Motor neuron (in vitro differentiated cells): ENCODE measurements around the gene FFAR1. TPM values are rescaled to one million over a fixed set of nuclear protein-coding genes. Genes with fewer than 3 reads are reported as not detected.

ENCODE experiments used
- ATAC-seq, 8 experiments: fragments of 200-7000 bp; cut with Tn5 transposase; replicated peaks in 6 of 8; 2 replicates each; pipeline ENCODE4 v1.8.0; 2021; ENCODE audit warnings: mild to moderate bottlenecking in 8 of 8, moderate library complexity in 8 of 8
- H3K27ac ChIP-seq, 2 donors: fragments of 250-450 bp; sonication (Bioruptor Pico); 2 replicates each; pipeline ENCODE4 v1.9.0; 2021; ENCODE audit warnings: antibody characterized with exemption in 2 of 2, mild to moderate bottlenecking in 2 of 2, moderate library complexity in 1 of 2
- H3K4me1 ChIP-seq, 2 donors: fragments of 250-450 bp; sonication (Bioruptor Pico); replicated peaks in 1 of 2; 2 replicates each; pipeline ENCODE4 v1.6.1; 2021; ENCODE audit warnings: antibody characterized with exemption in 2 of 2, mild to moderate bottlenecking in 2 of 2, moderate library complexity in 1 of 2
- H3K4me3 ChIP-seq, 5 donors: fragments of 250-450 bp; sonication (Bioruptor Pico); 2 replicates each; pipeline ENCODE4 v1.9.0; 2021; ENCODE audit warnings: antibody characterized with exemption in 5 of 5, mild to moderate bottlenecking in 5 of 5, moderate library complexity in 4 of 5
- WGBS, 10 experiments: fragments of 450-650 bp; shearing (Covaris generic); methylation state at CpG; one replicate each; pipeline ENCODE4 v1.0.0; 2022; 5-methylcytosine and 5-hydroxymethylcytosine counted together
- in situ Hi-C, 9 experiments: fragments of 400-800 bp; cut with MboI; loops; one replicate each; pipeline ENCODE4 v1.15.0; 2021; ENCODE audit warnings: low sequenced_read_pairs in 9 of 9, low pct_unique_long_range_greater_than_20kb in 2 of 9; ENCODE audit not compliant: unreplicated experiment in 9 of 9
- total RNA-seq, 8 experiments: library from RNA; unstranded; fragments of 300-600 nt; gene quantifications; 2 replicates each; pipeline versions ENCODE4 v1.2.3 to v1.2.4, GENCODE V29; 2022

Gene FFAR1
- total RNA-seq: under 1 TPM in 4 of 8 experiments, not detected in 4; 0.08 to 0.43 (median 0.10) TPM

DNA sequence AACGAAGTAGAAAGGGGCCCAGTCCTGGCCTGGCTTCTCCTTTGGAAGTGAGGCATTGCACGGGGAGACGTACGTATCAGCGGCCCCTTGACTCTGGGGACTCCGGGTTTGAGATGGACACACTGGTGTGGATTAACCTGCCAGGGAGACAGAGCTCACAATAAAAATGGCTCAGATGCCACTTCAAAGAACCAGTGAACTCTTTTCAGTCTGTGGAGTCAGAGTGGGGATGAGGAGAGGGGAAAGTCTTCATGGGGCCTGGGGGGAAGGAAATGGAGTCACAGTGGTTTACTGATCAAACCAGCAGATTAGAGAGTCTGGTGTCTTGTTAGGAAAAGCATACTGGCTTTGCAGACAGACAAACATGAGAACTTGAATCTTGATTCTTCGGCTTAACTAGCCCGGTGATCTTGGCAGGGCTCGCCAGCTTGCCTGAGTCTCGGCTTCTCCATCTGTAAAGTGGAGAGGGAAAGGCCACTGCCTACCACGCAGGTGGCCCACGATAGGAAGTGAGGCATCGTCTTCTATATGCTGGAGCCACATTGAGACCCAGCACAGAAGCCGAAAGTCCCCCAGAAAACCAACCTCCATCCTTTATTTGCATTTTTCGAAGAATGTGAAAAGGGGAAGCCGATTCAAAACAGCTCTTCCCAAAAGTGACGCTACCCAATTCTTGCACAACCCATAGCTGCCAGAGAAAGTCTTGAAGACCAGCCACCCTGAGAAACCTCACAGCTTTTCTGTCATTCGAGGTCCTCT, at the start of gene FFAR1:
Gene FFAR1, plus strand, starts transcription at position 732 of the 759 bp plus-strand sequence. CDS start 3,650 bp downstream, outside the sequence.
- WGBS, 10 experiments: 30 to 82% (median 70%) methylated on average over 2 to 11 of the region's 18 CpGs; no CpG with 5 or more reads in 1 of the 10 experiments
- no peaks in the 10 kb centered on the region for H3K4me1 ChIP-seq
- no peak for ATAC-seq
- H3K27ac ChIP-seq: no peak within 1 kb of the TSS
- in situ Hi-C loops: loop anchor here in 1 of 9 experiments (10.0 kb wide), 1 partner anchor 147 kb away; the partner anchor contains the start of gene KRTDAP
- H3K4me3 ChIP-seq: no peak within 1 kb of the TSS

DNA sequence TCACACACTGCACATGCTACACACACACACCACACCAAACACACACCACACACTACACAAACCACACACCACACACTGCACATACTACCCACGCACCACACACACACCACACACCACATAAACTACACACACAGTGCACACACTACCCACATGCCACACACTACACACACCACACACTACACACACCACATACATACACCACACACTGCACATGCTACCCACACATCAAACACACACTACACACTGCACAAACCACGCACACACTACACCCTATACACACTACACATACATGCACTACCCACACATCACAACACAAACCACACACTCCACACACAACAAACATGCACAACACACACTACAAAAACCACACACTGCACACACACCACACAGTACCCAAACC, 49.8 kb upstream of the FFAR1 start:
- no peak for ATAC-seq
- H3K4me3 ChIP-seq: no peak overlapping the region
- H3K4me1 ChIP-seq: peaks cover 0 to 13% of the 10 kb centered on the region in 2 donors
- H3K27ac ChIP-seq: no peak overlapping the region
- in situ Hi-C loops: no loop called here
- 75 to 100% (median 88%) methylated on average over 1 to 2 of the region's 2 CpGs; no CpG with 5 or more reads in 4 of the 10 experiments for WGBS, 10 experiments

GRCh38 chr19:35298561-35298972, 49.1 kb upstream of the FFAR1 start:
- WGBS, 10 experiments: 48 to 100% (median 86%) methylated on average over 1 to 5 of the region's 5 CpGs; no CpG with 5 or more reads in 2 of the 10 experiments
- no peak overlapping the region for H3K27ac ChIP-seq
- H3K4me1 ChIP-seq: peaks cover 0 to 8% of the 10 kb centered on the region in 2 donors
- ATAC-seq: no peak
- no peak overlapping the region for H3K4me3 ChIP-seq
- in situ Hi-C loops: no loop called here

- Histone ChIP-seq H3K4me1 (peaks cover 0 to 4% of the 10 kb centered on the region in 2 donors), H3K27ac (no peak overlapping the region), H3K4me3 (no peak overlapping the region)
- in situ Hi-C loops: no loop called here
- 40 to 70% (median 60%) methylated on average over 2 to 5 of the region's 55 CpGs; no CpG with 5 or more reads in 7 of the 10 experiments for WGBS, 10 experiments
- ATAC-seq: peak in 4 of 8 experiments; percentile 27 to 63 (median 43)
Observed at GRCh38 chr19:35299523-35300338, 48.0 kb upstream of the FFAR1 start.

- no peak for ATAC-seq
- Histone ChIP-seq H3K4me1 (peaks cover 0 to 4% of the 10 kb centered on the region in 2 donors), H3K4me3 (no peak overlapping the region), H3K27ac (no peak overlapping the region)
- 76 to 100% (median 85%) methylated on average over 2 to 7 of the region's 10 CpGs; no CpG with 5 or more reads in 6 of the 10 experiments for WGBS, 10 experiments
- in situ Hi-C loops: no loop called here
Observed at GRCh38 chr19:35300339-35300649, 47.4 kb upstream of the FFAR1 start.

DNA sequence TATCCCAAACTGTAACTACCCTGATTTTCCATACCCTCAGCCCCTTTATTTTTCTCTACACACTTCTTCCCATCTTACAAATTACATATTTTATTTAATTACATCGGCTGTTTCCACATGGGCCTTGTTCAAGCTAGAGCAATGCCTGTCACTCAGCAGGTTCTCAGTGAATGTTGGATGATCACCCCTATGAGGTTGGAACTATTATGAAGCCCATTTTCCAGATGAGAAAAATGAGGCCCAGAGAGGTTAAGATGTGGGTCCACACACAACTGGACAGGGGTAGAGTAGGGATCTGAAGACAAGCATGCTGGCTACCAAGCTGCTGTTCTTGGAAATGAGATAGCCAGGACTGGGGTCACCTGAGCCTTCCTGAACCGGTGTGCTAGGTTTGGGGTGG, 45.7 kb upstream of the FFAR1 start:
- Histone ChIP-seq H3K27ac (no peak overlapping the region), H3K4me1 (peaks cover 0 to 4% of the 10 kb centered on the region in 2 donors), H3K4me3 (no peak overlapping the region)
- ATAC-seq: no peak
- WGBS, 10 experiments: 40 to 100% (median 40%) methylated on average over 1 of the region's 2 CpGs; no CpG with 5 or more reads in 7 of the 10 experiments
- in situ Hi-C loops: no loop called here

DNA sequence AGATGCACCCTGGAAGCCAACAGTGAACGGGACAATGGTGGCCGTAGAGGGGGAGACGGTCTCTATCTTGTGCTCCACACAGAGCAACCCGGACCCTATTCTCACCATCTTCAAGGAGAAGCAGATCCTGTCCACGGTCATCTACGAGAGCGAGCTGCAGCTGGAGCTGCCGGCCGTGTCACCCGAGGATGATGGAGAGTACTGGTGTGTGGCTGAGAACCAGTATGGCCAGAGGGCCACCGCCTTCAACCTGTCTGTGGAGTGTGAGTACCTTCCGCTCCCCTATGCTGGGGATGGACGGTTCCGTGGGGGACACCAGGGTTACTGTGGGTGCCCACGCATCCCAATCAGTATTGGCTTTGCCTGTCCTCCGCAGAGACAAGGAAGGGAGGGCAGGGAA, 45.3 kb upstream of the FFAR1 start:
- in situ Hi-C loops: no loop called here
- no peak overlapping the region for H3K4me3 ChIP-seq
- H3K4me1 ChIP-seq: peaks cover 0 to 4% of the 10 kb centered on the region in 2 donors
- H3K27ac ChIP-seq: no peak overlapping the region
- WGBS, 10 experiments: 80 to 100% (median 95%) methylated on average over 1 to 5 of the region's 16 CpGs; no CpG with 5 or more reads in 6 of the 10 experiments
- ATAC-seq: no peak

- Histone ChIP-seq H3K27ac (no peak overlapping the region), H3K4me1 (peaks cover 0 to 4% of the 10 kb centered on the region in 2 donors), H3K4me3 (no peak overlapping the region)
- in situ Hi-C loops: no loop called here
- peak in 5 of 8 experiments; percentile 58 to 87 (median 74) for ATAC-seq
- 27 to 100% (median 75%) methylated on average over 1 to 3 of the region's 6 CpGs; no CpG with 5 or more reads in 3 of the 10 experiments for WGBS, 10 experiments
Observed at GRCh38 chr19:35303357-35303915, 44.3 kb upstream of the FFAR1 start.

DNA sequence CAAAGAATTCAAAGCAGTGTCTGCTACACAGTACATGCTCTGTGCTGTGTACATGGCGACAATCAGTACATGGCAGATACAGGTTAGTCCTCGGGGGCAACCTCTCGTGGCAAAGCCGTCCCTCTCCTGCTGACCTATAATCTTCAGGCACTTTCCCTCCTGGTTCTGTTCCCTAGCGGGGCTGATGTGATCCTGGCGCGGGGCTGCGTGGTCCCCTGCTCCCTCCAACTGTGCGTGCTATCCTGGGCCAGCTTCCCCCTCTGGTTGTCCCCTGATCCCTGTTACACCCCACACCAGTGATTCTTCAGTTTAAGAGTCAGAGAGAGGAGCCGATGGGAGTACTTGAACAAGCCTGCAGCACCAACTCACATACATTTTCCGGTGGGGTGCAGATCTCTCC, 43.7 kb upstream of the FFAR1 start:
- peaks cover under 1 to 5% of the 10 kb centered on the region in 2 donors for H3K4me1 ChIP-seq
- no peak for ATAC-seq
- no peak overlapping the region for H3K4me3 ChIP-seq
- H3K27ac ChIP-seq: no peak overlapping the region
- WGBS, 10 experiments: 42 to 65% (median 60%) methylated on average over 1 to 7 of the region's 11 CpGs; no CpG with 5 or more reads in 3 of the 10 experiments
- in situ Hi-C loops: no loop called here

DNA sequence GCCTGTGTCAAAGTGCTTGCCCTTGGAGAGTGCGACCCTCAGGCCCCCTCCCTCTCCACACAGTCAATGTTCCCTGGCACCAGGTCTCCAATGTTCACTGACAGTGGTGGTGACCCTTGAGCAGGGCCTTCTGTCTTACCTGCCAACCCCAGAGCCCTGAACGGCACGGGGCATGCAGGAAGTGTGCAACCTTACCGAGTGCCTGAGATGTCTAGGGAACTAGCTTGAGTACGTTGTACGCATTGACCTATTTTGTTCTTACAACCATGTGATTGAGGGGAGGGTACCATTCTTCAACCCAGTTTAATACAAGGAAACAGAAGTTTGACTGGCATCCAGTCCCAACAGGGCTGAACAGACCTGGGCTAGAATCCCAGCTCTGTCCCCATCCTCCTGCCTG, 42.5 kb upstream of the FFAR1 start:
- Histone ChIP-seq H3K4me3 (no peak overlapping the region), H3K27ac (no peak overlapping the region), H3K4me1 (peaks cover 11 to 15% of the 10 kb centered on the region in 2 donors)
- no peak for ATAC-seq
- in situ Hi-C loops: no loop called here
- WGBS, 10 experiments: 67 to 100% (median 97%) methylated on average over 1 to 3 of the region's 6 CpGs; no CpG with 5 or more reads in 4 of the 10 experiments

GRCh38 chr19:35306473-35307246, 41.0 kb upstream of the FFAR1 start:
- ATAC-seq: no peak

GRCh38 chr19:35307931-35308330, 39.8 kb upstream of the FFAR1 start:
- 71 to 100% (median 86%) methylated on average over 1 to 8 of the region's 10 CpGs; no CpG with 5 or more reads in 3 of the 10 experiments for WGBS, 10 experiments
- peaks cover 11 to 13% of the 10 kb centered on the region in 2 donors for H3K4me1 ChIP-seq
- no peak for ATAC-seq
- H3K27ac ChIP-seq: no peak overlapping the region
- no peak overlapping the region for H3K4me3 ChIP-seq
- in situ Hi-C loops: no loop called here

More at GRCh38 chr19:35306473-35307246, 41.0 kb upstream of the FFAR1 start:
- Histone ChIP-seq H3K4me3 (no peak overlapping the region), H3K27ac (no peak overlapping the region), H3K4me1 (peaks cover 11 to 13% of the 10 kb centered on the region in 2 donors)
- WGBS, 10 experiments: 58 to 100% (median 87%) methylated on average over 1 to 19 of the region's 20 CpGs
- in situ Hi-C loops: no loop called here
